Measurements from ENCODE around the gene HOOK2. TPM values are rescaled to one million over a fixed set of nuclear protein-coding genes. Genes with fewer than 3 reads are reported as not detected.

Gene HOOK2
- total and polyA plus RNA-seq, 2 of the 13 experiments (the other 11 are each of a cell fraction or from before 2014, with no cell fraction given): 9.2 to 12.9 TPM

DNA sequence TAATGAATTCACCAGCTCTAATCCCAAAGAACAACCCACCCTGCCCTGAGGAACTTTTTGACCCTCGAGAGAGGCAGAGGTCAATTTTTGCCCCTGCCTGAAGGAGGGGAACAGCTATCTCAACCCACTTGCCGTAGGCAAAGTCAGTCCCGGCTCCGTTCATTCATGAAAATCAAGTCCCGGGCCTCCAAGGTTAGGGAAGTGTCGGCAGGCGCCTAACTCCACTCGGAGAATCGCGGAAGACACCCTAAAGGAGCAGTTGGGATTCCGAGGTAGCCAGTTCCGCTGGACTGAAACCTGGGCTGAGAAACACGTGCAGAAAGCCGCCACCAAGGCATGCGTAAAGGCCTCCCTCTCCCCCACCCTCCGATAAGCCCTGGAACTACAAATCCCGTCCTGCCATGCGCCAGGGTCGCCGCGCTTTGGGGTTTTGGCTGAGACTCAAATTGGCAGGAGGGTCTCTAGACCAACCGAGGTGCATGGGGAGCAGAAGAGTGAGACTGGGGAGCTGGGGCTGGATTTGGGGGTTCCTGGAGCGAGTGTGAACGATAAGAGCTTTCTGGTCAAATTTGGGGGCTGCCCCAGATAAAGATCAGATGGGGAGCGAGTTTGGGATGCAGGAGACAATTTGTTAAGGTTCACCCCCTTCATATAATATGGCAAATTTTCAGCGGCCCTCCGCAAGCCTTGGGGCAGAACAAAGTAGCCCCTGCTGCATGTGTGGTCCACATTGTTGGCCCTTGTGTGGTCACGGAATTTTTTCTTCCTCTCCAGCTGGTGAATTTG lies 51.5 kb downstream of the HOOK2 start, which contains the start of gene TNPO2 (continued):
- TF ChIP-seq, protein P1, sequence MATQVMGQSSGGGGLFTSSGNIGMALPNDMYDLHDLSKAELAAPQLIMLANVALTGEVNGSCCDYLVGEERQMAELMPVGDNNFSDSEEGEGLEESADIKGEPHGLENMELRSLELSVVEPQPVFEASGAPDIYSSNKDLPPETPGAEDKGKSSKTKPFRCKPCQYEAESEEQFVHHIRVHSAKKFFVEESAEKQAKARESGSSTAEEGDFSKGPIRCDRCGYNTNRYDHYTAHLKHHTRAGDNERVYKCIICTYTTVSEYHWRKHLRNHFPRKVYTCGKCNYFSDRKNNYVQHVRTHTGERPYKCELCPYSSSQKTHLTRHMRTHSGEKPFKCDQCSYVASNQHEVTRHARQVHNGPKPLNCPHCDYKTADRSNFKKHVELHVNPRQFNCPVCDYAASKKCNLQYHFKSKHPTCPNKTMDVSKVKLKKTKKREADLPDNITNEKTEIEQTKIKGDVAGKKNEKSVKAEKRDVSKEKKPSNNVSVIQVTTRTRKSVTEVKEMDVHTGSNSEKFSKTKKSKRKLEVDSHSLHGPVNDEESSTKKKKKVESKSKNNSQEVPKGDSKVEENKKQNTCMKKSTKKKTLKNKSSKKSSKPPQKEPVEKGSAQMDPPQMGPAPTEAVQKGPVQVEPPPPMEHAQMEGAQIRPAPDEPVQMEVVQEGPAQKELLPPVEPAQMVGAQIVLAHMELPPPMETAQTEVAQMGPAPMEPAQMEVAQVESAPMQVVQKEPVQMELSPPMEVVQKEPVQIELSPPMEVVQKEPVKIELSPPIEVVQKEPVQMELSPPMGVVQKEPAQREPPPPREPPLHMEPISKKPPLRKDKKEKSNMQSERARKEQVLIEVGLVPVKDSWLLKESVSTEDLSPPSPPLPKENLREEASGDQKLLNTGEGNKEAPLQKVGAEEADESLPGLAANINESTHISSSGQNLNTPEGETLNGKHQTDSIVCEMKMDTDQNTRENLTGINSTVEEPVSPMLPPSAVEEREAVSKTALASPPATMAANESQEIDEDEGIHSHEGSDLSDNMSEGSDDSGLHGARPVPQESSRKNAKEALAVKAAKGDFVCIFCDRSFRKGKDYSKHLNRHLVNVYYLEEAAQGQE (IDR thresholded peaks at IDR 0.05; ENCODE audit: borderline replicate concordance in 1 of 2, low read depth in 1 of 2, low read length in 2 of 2): peak in 1 of 2 experiments; percentile 12; a peak in 1 of 4 replicates
- TF ChIP-seq, protein P2, sequence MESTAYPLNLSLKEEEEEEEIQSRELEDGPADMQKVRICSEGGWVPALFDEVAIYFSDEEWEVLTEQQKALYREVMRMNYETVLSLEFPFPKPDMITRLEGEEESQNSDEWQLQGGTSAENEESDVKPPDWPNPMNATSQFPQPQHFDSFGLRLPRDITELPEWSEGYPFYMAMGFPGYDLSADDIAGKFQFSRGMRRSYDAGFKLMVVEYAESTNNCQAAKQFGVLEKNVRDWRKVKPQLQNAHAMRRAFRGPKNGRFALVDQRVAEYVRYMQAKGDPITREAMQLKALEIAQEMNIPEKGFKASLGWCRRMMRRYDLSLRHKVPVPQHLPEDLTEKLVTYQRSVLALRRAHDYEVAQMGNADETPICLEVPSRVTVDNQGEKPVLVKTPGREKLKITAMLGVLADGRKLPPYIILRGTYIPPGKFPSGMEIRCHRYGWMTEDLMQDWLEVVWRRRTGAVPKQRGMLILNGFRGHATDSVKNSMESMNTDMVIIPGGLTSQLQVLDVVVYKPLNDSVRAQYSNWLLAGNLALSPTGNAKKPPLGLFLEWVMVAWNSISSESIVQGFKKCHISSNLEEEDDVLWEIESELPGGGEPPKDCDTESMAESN (CRISPR knock-in tag; conservative IDR thresholded peaks at IDR 0.05): peak; percentile 64; the same call in 1 of the 2 replicates
- TF ChIP-seq ZNF780A (CRISPR knock-in tag; IDR thresholded peaks at IDR 0.05) (no peak), ZNF296 (CRISPR knock-in tag; conservative IDR thresholded peaks at IDR 0.05) (no peak), KMT2B (CRISPR knock-in tag; IDR thresholded peaks at IDR 0.05) (peak; percentile 71), SP4 (CRISPR knock-in tag; IDR thresholded peaks at IDR 0.05) (no peak), ZNF335 (CRISPR knock-in tag; IDR thresholded peaks at IDR 0.05) (peak; percentile 83), ZMYM2 (CRISPR knock-in tag; IDR thresholded peaks at IDR 0.05) (0 out of 2 replicates have a peak, but pooled peaks have one; percentile 30), REPIN1 (CRISPR knock-in tag; IDR thresholded peaks at IDR 0.05; ENCODE audit: borderline replicate concordance, low read depth) (no peak), TSC22D2 (CRISPR knock-in tag; IDR thresholded peaks at IDR 0.05; ENCODE audit: borderline replicate concordance) (0 out of 2 replicates have a peak, but pooled peaks have one; percentile 36), SP5 (CRISPR knock-in tag; IDR thresholded peaks at IDR 0.05; ENCODE audit: borderline replicate concordance, low read depth) (no peak), SRF (IDR thresholded peaks at IDR 0.05; ENCODE audit: low read depth, low read length) (no peak)
- TF ChIP-seq, protein P3, sequence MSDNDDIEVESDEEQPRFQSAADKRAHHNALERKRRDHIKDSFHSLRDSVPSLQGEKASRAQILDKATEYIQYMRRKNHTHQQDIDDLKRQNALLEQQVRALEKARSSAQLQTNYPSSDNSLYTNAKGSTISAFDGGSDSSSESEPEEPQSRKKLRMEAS (IDR thresholded peaks at IDR 0.05): peak; percentile 98
- TF ChIP-seq, protein P4, sequence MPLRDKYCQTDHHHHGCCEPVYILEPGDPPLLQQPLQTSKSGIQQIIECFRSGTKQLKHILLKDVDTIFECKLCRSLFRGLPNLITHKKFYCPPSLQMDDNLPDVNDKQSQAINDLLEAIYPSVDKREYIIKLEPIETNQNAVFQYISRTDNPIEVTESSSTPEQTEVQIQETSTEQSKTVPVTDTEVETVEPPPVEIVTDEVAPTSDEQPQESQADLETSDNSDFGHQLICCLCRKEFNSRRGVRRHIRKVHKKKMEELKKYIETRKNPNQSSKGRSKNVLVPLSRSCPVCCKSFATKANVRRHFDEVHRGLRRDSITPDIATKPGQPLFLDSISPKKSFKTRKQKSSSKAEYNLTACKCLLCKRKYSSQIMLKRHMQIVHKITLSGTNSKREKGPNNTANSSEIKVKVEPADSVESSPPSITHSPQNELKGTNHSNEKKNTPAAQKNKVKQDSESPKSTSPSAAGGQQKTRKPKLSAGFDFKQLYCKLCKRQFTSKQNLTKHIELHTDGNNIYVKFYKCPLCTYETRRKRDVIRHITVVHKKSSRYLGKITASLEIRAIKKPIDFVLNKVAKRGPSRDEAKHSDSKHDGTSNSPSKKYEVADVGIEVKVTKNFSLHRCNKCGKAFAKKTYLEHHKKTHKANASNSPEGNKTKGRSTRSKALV (CRISPR knock-in tag; IDR thresholded peaks at IDR 0.05): peak; percentile 27; the same call in 1 of the 2 replicates
- TF ChIP-seq, protein P5, sequence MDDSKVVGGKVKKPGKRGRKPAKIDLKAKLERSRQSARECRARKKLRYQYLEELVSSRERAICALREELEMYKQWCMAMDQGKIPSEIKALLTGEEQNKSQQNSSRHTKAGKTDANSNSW (CRISPR knock-in tag; IDR thresholded peaks at IDR 0.05; ENCODE audit: borderline replicate concordance): no peak
- TF ChIP-seq, protein P6, sequence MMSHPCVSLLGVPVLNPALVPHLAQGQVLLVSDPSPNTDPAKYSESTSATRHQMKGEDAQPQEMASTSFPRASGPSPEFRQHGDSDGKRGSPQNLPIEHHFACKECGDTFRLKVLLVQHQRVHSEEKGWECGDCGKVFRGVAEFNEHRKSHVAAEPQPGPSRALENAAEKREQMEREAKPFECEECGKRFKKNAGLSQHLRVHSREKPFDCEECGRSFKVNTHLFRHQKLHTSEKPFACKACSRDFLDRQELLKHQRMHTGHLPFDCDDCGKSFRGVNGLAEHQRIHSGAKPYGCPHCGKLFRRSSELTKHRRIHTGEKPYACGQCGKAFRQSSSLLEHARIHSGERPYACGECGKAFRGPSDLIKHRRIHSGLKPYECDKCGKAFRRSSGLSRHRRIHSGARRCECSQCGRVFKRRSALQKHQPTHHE (CRISPR knock-in tag; IDR thresholded peaks at IDR 0.05; ENCODE audit: borderline replicate concordance): no peak; the same call in 1 of the 2 replicates
- TF ChIP-seq, protein P7, sequence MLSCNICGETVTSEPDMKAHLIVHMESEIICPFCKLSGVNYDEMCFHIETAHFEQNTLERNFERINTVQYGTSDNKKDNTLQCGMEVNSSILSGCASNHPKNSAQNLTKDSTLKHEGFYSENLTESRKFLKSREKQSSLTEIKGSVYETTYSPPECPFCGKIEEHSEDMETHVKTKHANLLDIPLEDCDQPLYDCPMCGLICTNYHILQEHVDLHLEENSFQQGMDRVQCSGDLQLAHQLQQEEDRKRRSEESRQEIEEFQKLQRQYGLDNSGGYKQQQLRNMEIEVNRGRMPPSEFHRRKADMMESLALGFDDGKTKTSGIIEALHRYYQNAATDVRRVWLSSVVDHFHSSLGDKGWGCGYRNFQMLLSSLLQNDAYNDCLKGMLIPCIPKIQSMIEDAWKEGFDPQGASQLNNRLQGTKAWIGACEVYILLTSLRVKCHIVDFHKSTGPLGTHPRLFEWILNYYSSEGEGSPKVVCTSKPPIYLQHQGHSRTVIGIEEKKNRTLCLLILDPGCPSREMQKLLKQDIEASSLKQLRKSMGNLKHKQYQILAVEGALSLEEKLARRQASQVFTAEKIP (CRISPR knock-in tag; IDR thresholded peaks at IDR 0.05; ENCODE audit: borderline replicate concordance): no peak

All from HepG2 (cell line).